NCI-H524 treated with DMSO at 0.1 percent for 48 hours (cell line): ENCODE results near the gene IFIT1.
A peak's percentile ranks its signal among the peaks of the same experiment; 100 is the strongest.
"Not testable (repeated sequence)": the region's sequence is repeated elsewhere in the genome, so short reads cannot be mapped to it uniquely, and the experiment has no call there.

Experiments used
- DNase-seq: peaks from one replicate; lab custom pipeline; 2025; lab: John Stamatoyannopoulos, UW

The IFIT1 gene

DNA sequence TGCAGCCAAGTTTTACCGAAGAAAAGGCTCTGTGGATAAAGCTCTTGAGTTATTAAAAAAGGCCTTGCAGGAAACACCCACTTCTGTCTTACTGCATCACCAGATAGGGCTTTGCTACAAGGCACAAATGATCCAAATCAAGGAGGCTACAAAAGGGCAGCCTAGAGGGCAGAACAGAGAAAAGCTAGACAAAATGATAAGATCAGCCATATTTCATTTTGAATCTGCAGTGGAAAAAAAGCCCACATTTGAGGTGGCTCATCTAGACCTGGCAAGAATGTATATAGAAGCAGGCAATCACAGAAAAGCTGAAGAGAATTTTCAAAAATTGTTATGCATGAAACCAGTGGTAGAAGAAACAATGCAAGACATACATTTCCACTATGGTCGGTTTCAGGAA lies 10.6 kb downstream of the IFIT1 start:
- DNase-seq: no peak

DNA sequence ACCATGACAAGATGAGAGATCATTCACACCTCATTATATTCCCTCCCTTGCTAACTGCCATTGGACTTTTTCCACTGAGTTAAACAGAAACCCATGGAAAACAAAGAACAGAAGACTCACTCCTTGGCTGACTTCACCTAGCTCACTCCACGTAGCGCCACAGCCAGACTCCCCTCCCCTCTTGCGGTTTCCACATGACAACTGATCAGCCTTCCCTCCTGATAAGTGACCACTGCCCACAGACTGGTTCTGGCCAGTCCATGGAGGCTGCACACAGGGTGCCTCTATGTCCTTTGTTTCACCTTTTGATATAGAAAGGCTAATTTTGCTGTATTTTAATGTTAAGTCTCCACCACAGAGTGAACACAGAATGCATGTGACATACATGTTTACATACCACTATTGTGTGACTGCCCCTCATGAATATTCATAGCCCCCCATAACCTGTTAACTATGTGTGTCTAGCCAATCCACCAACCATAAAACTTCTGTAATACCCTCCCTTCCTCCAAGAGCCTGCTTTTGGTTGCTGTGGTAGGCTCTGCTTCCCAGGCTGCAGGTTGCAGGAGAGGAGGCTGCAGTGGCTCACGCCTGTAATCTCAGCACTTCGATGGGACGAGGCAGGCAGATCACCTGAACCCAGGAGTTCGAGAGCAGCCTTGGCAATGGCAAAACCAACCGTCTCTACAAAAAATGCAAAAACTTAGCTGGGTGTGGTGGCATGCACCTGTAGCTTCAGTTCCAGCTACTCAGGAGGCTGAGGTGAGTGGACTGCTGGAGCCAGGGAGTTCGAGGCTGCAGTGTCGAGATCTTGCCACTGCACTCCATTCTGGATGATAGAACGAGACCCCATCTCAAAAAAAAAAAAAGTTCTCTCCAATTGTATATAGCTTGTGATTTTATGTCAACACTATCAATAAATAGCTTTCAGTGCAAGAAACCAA lies 12.0 kb downstream of the IFIT1 start:
- no peak for DNase-seq

DNA sequence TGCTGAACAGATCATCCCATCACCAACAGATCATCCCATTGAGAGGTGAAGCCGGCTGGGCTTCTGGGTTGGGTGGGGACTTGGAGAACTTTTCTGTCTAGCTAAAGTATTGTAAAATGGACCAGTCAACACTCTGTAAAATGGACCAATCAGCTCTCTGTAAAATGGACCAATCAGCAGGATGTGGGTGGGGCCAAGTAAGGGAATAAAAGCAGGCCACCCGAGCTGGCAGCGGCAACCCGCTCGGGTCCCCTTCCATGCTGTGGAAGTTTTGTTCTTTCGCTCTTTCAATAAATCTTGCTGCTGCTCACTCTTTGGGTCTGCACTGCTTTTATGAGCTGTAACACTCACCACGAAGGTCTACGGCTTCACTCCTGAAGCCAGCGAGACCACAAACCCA lies 13.8 kb downstream of the IFIT1 start:
- DNase-seq: not testable (repeated sequence)

DNA sequence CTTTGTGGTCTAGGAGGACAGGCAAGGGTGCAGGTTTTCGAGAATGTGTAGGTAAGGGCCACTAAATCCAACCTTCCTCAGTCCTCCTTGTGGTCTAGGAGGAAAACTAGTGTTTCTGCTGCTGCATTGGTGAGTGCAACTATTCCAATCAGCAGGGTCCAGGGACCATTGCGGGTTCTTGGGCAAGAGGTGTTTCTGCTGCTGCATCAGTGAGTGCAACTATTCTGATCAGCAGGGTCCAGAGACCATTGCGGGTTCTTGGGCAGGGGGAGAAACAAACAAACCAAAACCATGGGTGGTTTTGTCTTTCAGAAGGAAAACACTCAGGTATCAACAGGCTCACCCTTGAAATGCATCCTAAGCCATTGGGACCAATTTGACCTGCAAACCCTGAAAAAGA lies 15.4 kb downstream of the IFIT1 start:
- not testable (repeated sequence) for DNase-seq

DNA sequence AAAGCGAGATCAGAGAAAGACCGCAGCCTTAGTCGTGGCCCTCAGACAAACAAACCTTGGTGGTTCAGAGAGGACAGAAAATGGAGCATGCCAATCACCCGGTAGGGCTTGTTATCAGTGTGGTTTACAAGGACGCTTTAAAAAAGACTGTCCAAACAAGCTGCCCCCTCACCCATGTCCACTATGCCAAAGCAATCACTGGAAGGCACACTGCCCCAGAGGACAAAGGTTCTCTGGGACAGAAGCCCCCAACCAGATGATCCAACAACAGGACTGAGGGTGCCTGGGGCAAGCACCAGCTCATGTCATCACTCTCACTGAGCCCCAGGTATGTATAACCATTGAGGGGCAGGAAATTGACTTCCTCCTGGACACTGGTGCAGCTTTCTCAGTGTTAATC lies 16.9 kb downstream of the IFIT1 start:
- not testable (repeated sequence) for DNase-seq

DNA sequence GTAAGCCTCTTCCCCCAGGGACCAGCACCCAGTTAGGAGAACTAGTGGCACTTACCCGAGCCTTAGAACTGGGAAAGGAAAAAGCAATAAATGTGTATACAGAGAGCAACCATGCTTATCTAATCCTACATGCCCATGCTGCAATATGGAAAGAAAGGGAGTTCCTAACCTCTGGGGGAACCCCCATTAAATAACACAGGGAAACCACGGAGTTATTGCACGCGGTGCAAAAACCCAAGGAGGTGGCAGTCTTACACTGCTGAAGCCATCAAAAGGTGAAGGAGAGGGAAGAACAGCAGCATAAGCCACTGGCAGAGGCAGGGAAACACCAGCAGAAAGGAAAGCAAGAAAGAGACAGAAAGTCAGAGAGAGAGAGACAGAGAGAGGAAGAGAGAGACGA lies 18.1 kb downstream of the IFIT1 start:
- not testable (repeated sequence) for DNase-seq

DNA sequence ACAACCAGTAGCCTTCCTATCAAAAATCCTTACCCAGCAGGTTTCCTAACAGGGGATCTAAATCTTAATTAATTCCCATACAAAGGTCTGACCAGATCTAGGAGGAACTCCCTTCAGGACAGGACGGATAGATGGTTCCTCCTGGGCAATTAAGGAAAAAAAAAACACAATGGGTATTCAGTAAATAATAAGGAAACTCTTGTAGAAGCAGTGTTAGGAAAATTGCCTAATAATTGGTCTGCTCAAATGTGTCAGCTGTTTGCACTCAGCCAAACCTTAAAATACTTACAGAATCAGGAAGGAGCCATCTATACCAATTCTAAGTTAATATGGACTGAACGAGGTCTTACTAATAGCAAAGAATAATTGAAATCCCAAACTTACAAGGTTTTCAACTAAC lies 18.7 kb downstream of the IFIT1 start:
- DNase-seq: not testable (repeated sequence)

DNA sequence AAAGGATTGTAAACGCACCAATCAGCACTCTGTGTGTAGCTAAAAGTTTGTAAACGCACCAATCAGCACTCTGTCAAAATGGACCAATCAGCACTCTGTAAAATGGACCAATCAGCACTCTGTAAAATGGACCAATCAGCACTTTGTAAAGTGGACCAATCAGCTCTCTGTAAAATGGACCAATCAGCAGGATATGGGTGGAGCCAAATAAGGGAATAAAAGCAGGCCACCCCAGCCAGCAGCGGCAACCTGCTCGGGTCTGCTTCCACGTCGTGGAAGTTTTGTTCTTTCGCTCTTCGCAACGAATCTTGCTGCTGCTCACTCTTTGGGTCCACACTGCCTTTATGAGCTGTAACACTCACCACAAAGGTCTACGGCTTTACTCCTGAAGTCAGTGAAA lies 19.9 kb downstream of the IFIT1 start:
- not testable (repeated sequence) for DNase-seq

DNA sequence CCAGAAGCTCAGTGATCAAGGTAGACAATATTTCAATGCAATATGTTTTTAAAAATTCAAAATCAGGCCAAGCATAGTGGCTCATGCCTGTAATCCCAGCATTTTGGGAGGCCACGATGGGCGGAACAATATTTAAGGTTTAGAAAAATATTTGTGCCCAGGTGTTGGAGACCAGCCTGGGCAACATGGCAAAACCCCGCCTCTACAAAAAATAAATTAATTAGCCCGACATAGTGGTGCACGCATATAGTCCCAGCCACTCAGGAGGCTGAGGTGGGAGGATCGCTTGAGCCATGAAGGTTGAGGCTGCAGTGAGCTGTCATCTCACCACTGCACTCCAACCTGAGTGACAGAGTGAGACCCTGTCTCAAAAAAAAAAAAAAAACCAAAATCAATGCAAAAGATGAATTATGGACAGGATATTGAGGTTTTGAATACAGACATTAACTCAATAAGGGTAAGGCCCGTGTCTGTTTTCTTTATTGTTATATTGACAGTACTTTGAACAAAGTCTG lies 21.0 kb downstream of the IFIT1 start:
- DNase-seq: no peak

DNA sequence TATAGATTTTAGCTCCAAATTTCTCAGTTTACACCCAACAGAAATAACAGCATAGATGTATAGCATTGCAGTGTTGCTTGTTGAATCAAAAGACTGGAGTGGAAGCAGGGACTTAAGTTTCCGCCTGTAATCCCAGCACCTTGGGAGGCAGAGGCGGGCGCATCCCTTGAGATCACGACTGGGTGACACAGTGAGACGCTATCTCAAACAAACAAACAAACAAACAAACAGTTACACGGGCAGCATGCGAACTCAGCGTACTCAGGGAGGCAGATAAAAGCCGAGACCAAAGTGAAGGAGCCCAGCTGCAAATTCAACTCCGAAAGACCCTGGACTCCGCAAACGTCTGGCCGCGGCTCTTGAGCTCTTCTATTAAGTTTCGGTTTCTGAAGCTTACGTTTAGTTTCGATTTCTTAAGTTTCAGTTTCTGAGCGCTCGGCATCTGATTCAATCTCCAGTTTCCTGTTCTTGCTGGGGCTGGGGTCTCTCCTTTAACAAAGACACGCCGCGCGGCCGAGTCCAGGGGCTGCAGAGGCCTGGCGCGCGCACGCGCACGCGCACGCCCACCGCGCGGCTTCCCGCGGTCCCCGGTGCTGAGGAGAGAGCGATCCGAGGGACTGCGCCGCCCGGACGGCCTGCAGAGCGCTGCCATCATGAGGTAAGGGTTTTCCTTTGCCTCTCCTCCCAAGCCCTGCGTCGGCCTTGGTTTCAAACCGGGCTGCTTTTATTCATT lies 21.9 kb downstream of the IFIT1 start, which contains the start of gene IFIT5:
Gene IFIT5 (plus strand): TSS at position 423 of the 733 bp plus-strand sequence. CDS start 231 bp downstream, at position 654.
- peak; percentile 0 for DNase-seq

DNA sequence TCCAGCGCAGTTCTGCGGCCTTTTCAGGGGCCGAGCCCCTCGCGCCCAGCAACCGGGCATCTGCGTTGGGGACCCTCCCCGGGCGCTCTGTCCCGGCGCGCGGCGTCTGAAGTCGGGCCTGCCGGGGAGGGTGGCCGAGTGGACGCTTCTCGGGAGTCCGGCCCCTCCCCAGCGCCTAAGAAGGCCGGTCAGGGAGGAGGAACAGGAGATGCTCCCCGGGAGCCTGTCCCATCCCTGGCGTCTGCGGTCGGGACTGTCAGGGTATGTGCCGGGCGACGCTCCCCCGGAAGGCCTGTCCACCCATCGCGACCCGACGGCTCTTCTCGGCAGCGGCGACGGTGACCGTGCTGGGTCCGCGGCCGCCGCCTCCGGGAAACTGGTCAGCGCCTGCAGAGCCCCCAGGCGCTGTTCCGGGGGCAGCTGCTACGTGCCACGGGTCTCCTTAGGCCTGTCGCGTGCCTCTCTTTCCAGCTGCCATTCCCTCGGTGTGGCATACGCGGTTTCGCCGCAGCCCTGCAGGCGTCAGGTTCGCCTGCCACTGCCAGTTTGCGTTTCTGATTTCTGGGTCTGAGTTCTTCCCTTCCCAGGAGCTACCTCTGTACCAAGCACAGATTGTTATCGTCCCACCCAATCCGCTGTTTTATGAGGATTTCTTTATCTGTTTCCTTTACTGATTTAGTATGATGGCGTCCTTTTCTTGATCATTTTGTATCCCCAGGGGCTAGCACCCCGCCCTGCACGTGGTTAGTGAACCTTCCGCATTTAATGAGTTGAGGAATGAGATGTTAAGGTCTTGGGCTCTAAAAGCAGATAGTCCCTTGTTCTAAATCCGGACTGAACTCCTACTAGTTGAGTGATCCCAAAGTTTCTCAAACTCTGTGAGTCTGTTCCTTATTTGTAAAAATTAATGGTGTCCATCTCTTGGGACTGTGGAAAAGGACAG lies 22.7 kb downstream of the IFIT1 start:
- DNase-seq: no peak

DNA sequence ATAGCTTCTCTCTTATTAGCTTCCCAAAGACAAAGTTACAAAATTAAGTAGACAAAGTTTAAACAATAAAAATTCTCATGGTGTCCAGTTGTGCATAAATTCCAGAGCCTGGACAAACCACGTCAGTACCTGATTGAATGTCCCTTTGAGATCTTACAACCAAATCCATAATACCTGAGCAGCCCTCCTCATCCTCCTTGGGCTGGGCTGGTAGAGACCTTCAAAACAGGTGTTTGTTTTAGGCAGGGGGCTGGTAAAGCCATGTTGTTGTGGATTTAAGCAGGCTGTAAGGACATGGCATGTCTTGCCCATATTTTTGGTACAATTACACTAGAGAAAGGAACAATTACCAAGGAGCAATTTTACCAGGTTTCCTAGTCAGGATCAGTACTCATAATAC lies 24.0 kb downstream of the IFIT1 start:
- DNase-seq: no peak

DNA sequence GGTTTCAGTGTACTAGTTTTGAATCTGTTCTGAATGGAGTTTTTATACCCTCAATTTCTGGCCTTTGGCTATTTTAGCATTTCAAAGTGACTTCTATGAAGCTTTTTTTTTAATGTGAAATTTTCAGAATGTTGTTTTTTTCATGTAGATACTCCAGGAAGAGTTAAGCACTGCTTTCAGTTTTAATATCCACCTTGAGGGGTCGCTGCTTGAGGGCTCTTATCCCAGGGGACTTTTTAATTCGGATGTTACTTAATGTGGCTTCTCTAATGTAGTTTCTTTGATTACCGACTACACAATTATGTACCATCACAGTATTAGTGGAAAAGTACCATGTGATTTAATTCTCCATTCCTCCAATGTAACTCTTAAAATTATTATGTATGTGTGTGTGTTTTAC lies 27.1 kb downstream of the IFIT1 start:
- DNase-seq: no peak

DNA sequence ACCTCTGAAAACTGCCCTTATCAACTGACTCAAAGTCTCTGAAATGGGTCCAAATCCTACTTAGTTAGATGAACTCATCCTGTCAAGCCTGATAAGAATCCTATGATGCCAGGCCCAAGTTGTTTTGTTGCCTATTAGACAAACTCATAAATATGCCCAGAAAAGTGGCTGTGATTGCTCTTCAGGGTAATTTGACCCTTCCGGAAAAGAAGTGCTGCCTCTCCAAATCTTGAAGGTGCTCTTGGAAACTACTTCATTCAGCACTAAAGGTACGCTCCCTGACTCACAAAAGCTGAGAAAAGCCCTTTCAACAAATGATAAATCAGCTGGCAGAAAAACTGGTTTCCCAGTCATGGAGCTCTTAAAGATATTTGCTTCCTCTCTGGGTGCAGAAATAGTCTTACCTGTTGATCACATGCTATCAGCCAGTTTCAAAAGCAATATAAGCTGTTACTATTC lies 28.6 kb downstream of the IFIT1 start:
- no peak for DNase-seq

DNA sequence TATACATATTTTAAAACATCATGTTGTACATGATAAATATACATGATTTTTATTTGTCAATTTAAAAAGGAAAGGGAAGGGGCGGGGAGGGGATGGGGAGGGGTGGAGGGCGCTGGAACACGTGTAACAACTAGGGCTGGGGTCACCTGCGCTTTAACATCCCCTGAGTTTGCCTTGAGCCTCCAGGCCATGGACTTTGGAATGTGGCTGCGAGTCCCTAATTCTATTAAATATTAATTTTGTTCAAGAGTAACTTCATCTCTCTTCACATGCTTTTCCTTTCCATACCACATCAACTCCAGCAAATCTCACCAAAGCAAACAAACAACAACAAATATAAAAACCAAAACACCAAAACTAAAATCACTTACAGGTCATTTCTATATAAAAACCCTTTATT lies 32.6 kb downstream of the IFIT1 start:
- DNase-seq: no peak

DNA sequence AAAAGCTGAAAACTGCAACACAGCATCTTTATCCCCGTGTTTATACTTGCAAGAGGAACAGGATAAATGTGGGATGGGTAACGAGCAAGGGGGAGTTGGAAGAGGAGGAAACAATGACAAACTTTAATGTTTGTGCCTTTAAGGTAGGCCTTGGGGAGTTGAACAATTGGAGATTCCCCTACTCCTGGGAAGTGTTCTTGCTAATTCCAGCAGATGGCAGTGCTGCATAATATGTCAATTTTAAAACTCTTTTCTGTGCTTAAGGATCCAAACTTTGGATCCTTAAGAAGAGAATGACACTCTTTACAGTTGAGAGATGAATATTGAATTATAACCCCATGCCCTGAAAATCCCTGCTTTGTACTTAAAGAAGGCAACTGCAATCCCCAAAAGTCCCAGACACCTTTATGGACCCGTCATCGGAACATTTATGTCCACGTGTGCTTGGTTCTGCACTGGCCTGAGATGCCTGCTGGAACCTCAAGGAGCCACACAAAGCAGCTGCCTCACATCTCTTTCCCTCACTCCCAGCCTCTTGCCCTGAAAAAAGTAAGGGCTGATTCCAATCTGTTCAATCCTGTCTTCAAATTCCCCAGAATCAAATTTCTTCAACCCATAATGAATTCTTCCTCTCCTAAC lies 33.9 kb downstream of the IFIT1 start:
- DNase-seq: no peak

DNA sequence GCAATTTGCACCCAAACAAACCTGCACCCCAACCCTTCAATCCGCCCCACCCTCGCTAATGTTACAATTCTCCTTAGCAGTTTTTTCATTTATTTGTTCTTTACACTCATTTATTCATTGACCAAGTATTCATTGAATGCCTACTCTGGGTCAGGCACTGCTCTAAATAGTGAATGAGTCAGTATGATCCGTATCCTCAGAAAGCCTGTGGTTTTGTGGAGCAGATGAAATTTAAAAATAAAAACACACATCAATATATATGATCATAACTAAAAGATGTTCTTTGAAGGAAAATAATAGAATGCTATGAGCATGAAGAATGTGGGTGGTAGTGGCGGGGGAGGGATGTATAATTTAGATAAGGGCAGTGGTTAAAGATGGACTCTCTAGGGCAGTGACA lies 35.2 kb downstream of the IFIT1 start:
- no peak for DNase-seq

DNA sequence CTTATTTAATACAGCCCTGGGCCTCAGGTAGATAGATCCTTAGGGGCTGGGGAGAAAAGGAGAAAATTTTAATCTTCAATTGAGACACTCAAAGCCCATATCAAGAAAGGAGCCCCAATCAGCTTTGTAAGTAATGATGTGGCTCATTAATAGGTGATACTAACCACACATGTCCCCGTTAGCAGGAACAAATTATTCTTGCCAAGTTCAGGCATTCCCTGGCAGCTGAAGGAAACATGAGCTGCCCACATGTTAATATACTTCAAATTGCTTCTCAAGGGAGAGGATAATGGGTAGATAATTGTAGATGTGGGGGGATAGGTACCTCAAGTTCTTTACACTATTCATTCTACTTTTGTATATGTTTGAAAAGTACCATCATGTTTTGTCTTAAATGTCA lies 36.5 kb downstream of the IFIT1 start:
- DNase-seq: no peak

DNA sequence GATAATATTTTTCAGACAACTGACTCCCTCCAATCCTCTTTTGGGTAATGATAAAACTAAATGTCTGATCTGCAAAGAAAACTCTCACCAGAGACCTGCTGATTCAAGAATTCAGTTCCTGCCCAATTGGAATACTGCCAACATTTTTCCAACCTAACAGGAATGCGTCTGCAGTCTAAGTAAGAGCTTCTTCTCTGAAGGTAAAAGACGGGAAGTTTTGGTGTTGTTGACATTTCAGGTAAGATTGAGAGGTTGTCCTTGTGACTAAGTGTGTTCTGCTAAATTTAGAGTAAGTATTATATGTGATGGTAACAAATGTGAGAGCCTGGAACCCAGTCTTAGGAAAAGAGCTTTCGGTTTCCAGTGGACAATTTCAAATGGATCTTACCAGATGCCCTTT lies 39.6 kb downstream of the IFIT1 start:
- no peak for DNase-seq

DNA sequence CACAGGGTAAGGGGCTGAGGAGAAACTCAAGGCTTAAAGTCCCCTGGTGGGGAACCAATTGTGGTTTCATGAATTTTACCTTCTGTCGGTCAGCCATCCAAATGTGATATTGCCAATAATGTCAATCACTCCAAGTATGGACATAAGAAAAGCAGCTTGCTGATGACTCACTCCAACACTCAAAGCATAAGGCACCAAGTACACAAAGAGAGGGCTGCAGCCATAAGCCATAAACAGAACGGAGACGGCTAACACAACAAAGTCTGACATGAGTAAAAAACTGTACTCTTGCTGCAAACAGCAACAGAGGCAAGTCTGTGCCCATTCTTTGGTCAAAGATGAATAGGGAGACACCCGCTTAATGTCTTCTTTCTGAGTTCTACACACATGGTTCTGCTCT lies 46.1 kb downstream of the IFIT1 start:
- DNase-seq: no peak
